GM12878 (cell line): Measurements from ENCODE around the gene ZNF19. TPM values are rescaled to one million over a fixed set of nuclear protein-coding genes. Genes with fewer than 3 reads are reported as not detected.

Experiments
- ATAC-seq: fragments of 200-7000 bp; cut with Tn5 transposase; 3 replicates; pipeline ENCODE4 v1.9.1; 2020; ENCODE audit warnings: mild to moderate bottlenecking, moderate library complexity
- BruUV-seq: library from RNA; stranded (reverse); fragments of 400-500 nt; replicated peaks from 2 replicates; lab custom pipeline; 2021; lab: Mats Ljungman, UMichigan
- CTCF ChIA-PET: fragments of 300-600 bp; sonication (Branson Sonifier 250); formaldehyde crosslinking; extraction: SDS; loops from one replicate; lab custom pipeline; 2021; ENCODE audit warnings: inconsistent platforms; lab: Yijun Ruan, JAX
- POLR2A ChIA-PET: fragments of 350-600 bp; formaldehyde crosslinking; extraction: SDS; loops from one replicate; lab custom pipeline; 2021; ENCODE audit warnings: inconsistent platforms; lab: Charles Lee
- RAD21 ChIA-PET: fragments of 300-600 bp; sonication (Branson Sonifier 250); formaldehyde crosslinking; loops from one replicate; lab custom pipeline; 2023; ENCODE audit warnings: antibody characterized with exemption; ENCODE audit not compliant: unreplicated experiment; lab: Charles Lee
- SMC1A ChIA-PET: fragments of 300-600 bp; sonication (Branson Sonifier 250); formaldehyde crosslinking; loops from one replicate; lab custom pipeline; 2023; ENCODE audit not compliant: unreplicated experiment, uncharacterized antibody; lab: Charles Lee
- DNase-seq: peaks from one replicate; pipeline ENCODE4 v3.0.0-alpha.2; 2011; ENCODE audit warnings: low read depth, low spot score
- FAIRE-seq: peaks from 3 replicates; lab custom pipeline; 2011; peaks lifted over from hg19 to GRCh38; lab: Jason Lieb, UNC
- H2AFZ ChIP-seq: 2 replicates; pipeline ENCODE4 v1.6.0; 2011; ENCODE audit warnings: low read depth, low read length, control low read depth; ENCODE audit not compliant: control insufficient read depth
- H3K27ac ChIP-seq: 2 replicates; pipeline ENCODE4 v1.5.1; 2011; ENCODE audit warnings: control low read depth; ENCODE audit not compliant: control insufficient read depth, insufficient read depth
- H3K27me3 ChIP-seq, 2 experiments: replicated peaks in 1 of 2; 2 replicates each; pipeline versions ENCODE4 v1.6.0 to v1.6.1; 2011; ENCODE audit warnings: low read length in 1 of 2; ENCODE audit not compliant: control insufficient read depth in 2 of 2, insufficient read depth in 2 of 2
- H3K36me3 ChIP-seq, 2 experiments: 2 replicates each; pipeline ENCODE4 v1.5.1; 2011; ENCODE audit warnings: low read length in 1 of 2; ENCODE audit not compliant: control insufficient read depth in 2 of 2, insufficient read depth in 2 of 2
- H3K4me1 ChIP-seq: 2 replicates; pipeline ENCODE4 v1.6.1; 2011; ENCODE audit warnings: mild to moderate bottlenecking, low read length, moderate library complexity, mixed read lengths; ENCODE audit not compliant: control insufficient read depth, insufficient read depth
- H3K4me2 ChIP-seq: 2 replicates; pipeline ENCODE4 v1.6.0; 2011; ENCODE audit warnings: control low read depth; ENCODE audit not compliant: control insufficient read depth, insufficient read depth
- H3K4me3 ChIP-seq: fragments of 200-600 bp; sonication (generic); 2 replicates; pipeline ENCODE4 v1.5.1; 2016
- H3K79me2 ChIP-seq: 2 replicates; pipeline ENCODE4 v1.6.0; 2011; ENCODE audit warnings: low read length; ENCODE audit not compliant: control insufficient read depth, insufficient read depth
- H3K9ac ChIP-seq: 2 replicates; pipeline ENCODE4 v1.8.0; 2011; ENCODE audit warnings: low read length, control low read depth, mixed read lengths; ENCODE audit not compliant: control insufficient read depth, insufficient read depth
- H3K9me3 ChIP-seq: replicated peaks from 3 replicates; pipeline ENCODE4 v1.5.1; 2011; ENCODE audit warnings: mild to moderate bottlenecking, low read length; ENCODE audit not compliant: control insufficient read depth, insufficient read depth
- H4K20me1 ChIP-seq: 2 replicates; pipeline ENCODE4 v1.6.0; 2011; ENCODE audit not compliant: control insufficient read depth, insufficient read depth
- CUX1 ChIP-seq: IDR thresholded peaks from 2 replicates; pipeline ENCODE4 v1.6.1; 2012; ENCODE audit warnings: improper control_type of control experiment, low read depth, low read length; ENCODE audit not compliant: insufficient replicate concordance
- RAD51 ChIP-seq: fragments of 450-650 bp; IDR thresholded peaks from 2 replicates; pipeline ENCODE4 v1.6.1; 2016; ENCODE audit warnings: moderate library complexity, mild to moderate bottlenecking, inconsistent platforms
- RBBP5 ChIP-seq: fragments of 200-600 bp; sonication (generic); conservative IDR thresholded peaks from 2 replicates; pipeline ENCODE4 v1.6.1; 2016
- TBL1XR1 ChIP-seq: IDR thresholded peaks from 2 replicates; pipeline ENCODE4 v1.6.1; 2012; ENCODE audit warnings: low read depth, low read length, improper control_type of control experiment
- ZNF622 ChIP-seq: fragments of 450-650 bp; IDR thresholded peaks from 2 replicates; pipeline ENCODE4 v1.6.1; 2017; ENCODE audit warnings: mild to moderate bottlenecking, inconsistent platforms
- WGBS: methylation state at CpG from one replicate; pipeline ENCODE4 v1.1.6; 2016; ENCODE audit warnings: low lambda C conversion rate; ENCODE audit not compliant: insufficient replicate concordance, insufficient coverage; ENCODE audit errors: missing lambda C conversion rate; 5-methylcytosine and 5-hydroxymethylcytosine counted together
- in situ Hi-C: fragments of 300-500 bp; cut with MboI; formaldehyde crosslinking; loops from 9 replicates; pipeline ENCODE4 v1.14.3; 2018; ENCODE audit warnings: mixed read lengths
- intact Hi-C: fragments of 100-400 bp; cut with micrococcal nuclease; formaldehyde crosslinking; loops from one replicate; pipeline ENCODE4 v1.14.2; 2022; ENCODE audit not compliant: unreplicated experiment
- polyA plus RNA-seq, 11 experiments: library from polyadenylated mRNA; depleted of rRNA in 4 of 11; unstranded in 6 of 11; stranded (reverse) in 5 of 11; fragments of >200 nt; fragmentation: Nextera tagmentation in 4 of 11; fragmentation: Illumina TruSeq in 1 of 11; extraction: Ambion mirVana in 4 of 11; extraction: Trizol in 1 of 11; gene quantifications; 1 replicate in 1 of 11; 2 replicates in 10 of 11; pipeline versions ENCODE4 v1.2.1 to v1.2.3, GENCODE V29; 2011 to 2016; ENCODE audit warnings: inconsistent platforms in 2 of 11, missing spikeins in 2 of 11, low read depth in 1 of 11
- total RNA-seq, 4 experiments: library from RNA; depleted of rRNA in 3 of 4; stranded (reverse); fragments of >200 nt in 3 of 4; fragmentation: Illumina TruSeq in 1 of 4; extraction: Trizol in 1 of 4; gene quantifications; 2 replicates each; pipeline versions ENCODE4 v1.2.1 to v1.2.3, GENCODE V29; 2013 to 2021
- TF ChIP-seq, protein P1 (sequence below): fragments of 450-650 bp; IDR thresholded peaks from 2 replicates; pipeline ENCODE4 v1.6.1; 2018; ENCODE audit warnings: mild to moderate bottlenecking, low read depth, moderate library complexity; ENCODE audit not compliant: partially characterized antibody

The ZNF19 gene
- total and polyA plus RNA-seq, 10 of the 15 experiments (the other 5 are each of a cell fraction or from before 2014, with no cell fraction given) = 1.0 to 3.3 (median 2.0) TPM

GRCh38 chr16:71442051-71442440, 47.1 kb downstream of the ZNF19 start, which contains the start of gene TLE7:
TSS of gene TLE7 (minus strand) at chr16:71442054. CDS start at chr16:71433324, 8,730 bp downstream.
- Histone ChIP-seq H3K27ac (no peak within 1 kb of the TSS), H3K4me2 (no peak within 1 kb of the TSS), H4K20me1 (no peaks in the 10 kb centered on the region), H3K9ac (no peak within 1 kb of the TSS), H3K79me2 (no peaks in the 10 kb centered on the region), H3K36me3 (no peaks in the 10 kb centered on the region), H3K4me1 (no peaks in the 10 kb centered on the region), H2AFZ (no peak within 1 kb of the TSS), H3K9me3 (peaks cover 6% of the 10 kb centered on the region; the same call in 2 of the 3 replicates), H3K4me3 (no peak within 1 kb of the TSS), H3K27me3 (no peaks in the 10 kb centered on the region; a peak in 1 of 4 replicates)
- no peak for FAIRE-seq
- ChIA-PET SMC1A (no interaction called here), CTCF (no interaction called here), POLR2A (no interaction called here), RAD21 (no interaction called here)
- in situ Hi-C loops (no loop called here), intact Hi-C loops (no loop called here)
- ATAC-seq = no peak
- 67% methylated on average over 9 of the region's 13 CpGs for WGBS
- TF ChIP-seq ZNF622 (no peak), RAD51 (no peak), CUX1 (no peak), RBBP5 (no peak), TBL1XR1 (no peak)
- TF ChIP-seq, protein P1, sequence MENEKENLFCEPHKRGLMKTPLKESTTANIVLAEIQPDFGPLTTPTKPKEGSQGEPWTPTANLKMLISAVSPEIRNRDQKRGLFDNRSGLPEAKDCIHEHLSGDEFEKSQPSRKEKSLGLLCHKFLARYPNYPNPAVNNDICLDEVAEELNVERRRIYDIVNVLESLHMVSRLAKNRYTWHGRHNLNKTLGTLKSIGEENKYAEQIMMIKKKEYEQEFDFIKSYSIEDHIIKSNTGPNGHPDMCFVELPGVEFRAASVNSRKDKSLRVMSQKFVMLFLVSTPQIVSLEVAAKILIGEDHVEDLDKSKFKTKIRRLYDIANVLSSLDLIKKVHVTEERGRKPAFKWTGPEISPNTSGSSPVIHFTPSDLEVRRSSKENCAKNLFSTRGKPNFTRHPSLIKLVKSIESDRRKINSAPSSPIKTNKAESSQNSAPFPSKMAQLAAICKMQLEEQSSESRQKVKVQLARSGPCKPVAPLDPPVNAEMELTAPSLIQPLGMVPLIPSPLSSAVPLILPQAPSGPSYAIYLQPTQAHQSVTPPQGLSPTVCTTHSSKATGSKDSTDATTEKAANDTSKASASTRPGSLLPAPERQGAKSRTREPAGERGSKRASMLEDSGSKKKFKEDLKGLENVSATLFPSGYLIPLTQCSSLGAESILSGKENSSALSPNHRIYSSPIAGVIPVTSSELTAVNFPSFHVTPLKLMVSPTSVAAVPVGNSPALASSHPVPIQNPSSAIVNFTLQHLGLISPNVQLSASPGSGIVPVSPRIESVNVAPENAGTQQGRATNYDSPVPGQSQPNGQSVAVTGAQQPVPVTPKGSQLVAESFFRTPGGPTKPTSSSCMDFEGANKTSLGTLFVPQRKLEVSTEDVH = no peak
- no TSS peak for BruUV-seq
- no peak for DNase-seq
